OCI-LY7 (cell line): ENCODE results near the gene MEGF6.

Source experiments
- CTCF ChIP-seq: fragments of 200-600 bp; sonication (generic); conservative IDR thresholded peaks from 2 replicates; pipeline ENCODE4 v1.5.1; 2014; ENCODE audit warnings: mild to moderate bottlenecking, antibody characterized with exemption, low read length, moderate library complexity, mixed read lengths
- EZH2phosphoT487 ChIP-seq: fragments of 200-600 bp; sonication (generic); IDR thresholded peaks from 2 replicates; pipeline ENCODE4 v1.6.1; 2018; ENCODE audit warnings: low read depth, borderline replicate concordance, mild to moderate bottlenecking, mixed run types, antibody characterized with exemption, low read length, moderate library complexity, mixed read lengths

GRCh38 chr1:3457910-3458883 is 153.1 kb downstream of the MEGF6 start:
- TF ChIP-seq CTCF (no peak), EZH2phosphoT487 (no peak)
